GM12878 (cell line): Measurements from ENCODE around the gene PTPN14. TPM values are rescaled to one million over a fixed set of nuclear protein-coding genes. Genes with fewer than 3 reads are reported as not detected.

Source experiments
- ATAC-seq: fragments of 200-7000 bp; cut with Tn5 transposase; 3 replicates; pipeline ENCODE4 v1.9.1; 2020; ENCODE audit warnings: mild to moderate bottlenecking, moderate library complexity
- BruUV-seq: library from RNA; stranded (reverse); fragments of 400-500 nt; replicated peaks from 2 replicates; lab custom pipeline; 2021; lab: Mats Ljungman, UMichigan
- CTCF ChIA-PET: fragments of 300-600 bp; sonication (Branson Sonifier 250); formaldehyde crosslinking; extraction: SDS; loops from one replicate; lab custom pipeline; 2021; ENCODE audit warnings: inconsistent platforms; lab: Yijun Ruan, JAX
- POLR2A ChIA-PET: fragments of 350-600 bp; formaldehyde crosslinking; extraction: SDS; loops from one replicate; lab custom pipeline; 2021; ENCODE audit warnings: inconsistent platforms; lab: Charles Lee
- RAD21 ChIA-PET: fragments of 300-600 bp; sonication (Branson Sonifier 250); formaldehyde crosslinking; loops from one replicate; lab custom pipeline; 2023; ENCODE audit warnings: antibody characterized with exemption; ENCODE audit not compliant: unreplicated experiment; lab: Charles Lee
- SMC1A ChIA-PET: fragments of 300-600 bp; sonication (Branson Sonifier 250); formaldehyde crosslinking; loops from one replicate; lab custom pipeline; 2023; ENCODE audit not compliant: unreplicated experiment, uncharacterized antibody; lab: Charles Lee
- DNase-seq: peaks from one replicate; pipeline ENCODE4 v3.0.0-alpha.2; 2011; ENCODE audit warnings: low read depth, low spot score
- FAIRE-seq: peaks from 3 replicates; lab custom pipeline; 2011; peaks lifted over from hg19 to GRCh38; lab: Jason Lieb, UNC
- H2AFZ ChIP-seq: 2 replicates; pipeline ENCODE4 v1.6.0; 2011; ENCODE audit warnings: low read depth, low read length, control low read depth; ENCODE audit not compliant: control insufficient read depth
- H3K27ac ChIP-seq: 2 replicates; pipeline ENCODE4 v1.5.1; 2011; ENCODE audit warnings: control low read depth; ENCODE audit not compliant: control insufficient read depth, insufficient read depth
- H3K27me3 ChIP-seq, 2 experiments: replicated peaks in 1 of 2; 2 replicates each; pipeline versions ENCODE4 v1.6.0 to v1.6.1; 2011; ENCODE audit warnings: low read length in 1 of 2; ENCODE audit not compliant: control insufficient read depth in 2 of 2, insufficient read depth in 2 of 2
- H3K36me3 ChIP-seq, 2 experiments: 2 replicates each; pipeline ENCODE4 v1.5.1; 2011; ENCODE audit warnings: low read length in 1 of 2; ENCODE audit not compliant: control insufficient read depth in 2 of 2, insufficient read depth in 2 of 2
- H3K4me1 ChIP-seq: 2 replicates; pipeline ENCODE4 v1.6.1; 2011; ENCODE audit warnings: mild to moderate bottlenecking, low read length, moderate library complexity, mixed read lengths; ENCODE audit not compliant: control insufficient read depth, insufficient read depth
- H3K4me2 ChIP-seq: 2 replicates; pipeline ENCODE4 v1.6.0; 2011; ENCODE audit warnings: control low read depth; ENCODE audit not compliant: control insufficient read depth, insufficient read depth
- H3K4me3 ChIP-seq: fragments of 200-600 bp; sonication (generic); 2 replicates; pipeline ENCODE4 v1.5.1; 2016
- H3K79me2 ChIP-seq: 2 replicates; pipeline ENCODE4 v1.6.0; 2011; ENCODE audit warnings: low read length; ENCODE audit not compliant: control insufficient read depth, insufficient read depth
- H3K9ac ChIP-seq: 2 replicates; pipeline ENCODE4 v1.8.0; 2011; ENCODE audit warnings: low read length, control low read depth, mixed read lengths; ENCODE audit not compliant: control insufficient read depth, insufficient read depth
- H3K9me3 ChIP-seq: replicated peaks from 3 replicates; pipeline ENCODE4 v1.5.1; 2011; ENCODE audit warnings: mild to moderate bottlenecking, low read length; ENCODE audit not compliant: control insufficient read depth, insufficient read depth
- H4K20me1 ChIP-seq: 2 replicates; pipeline ENCODE4 v1.6.0; 2011; ENCODE audit not compliant: control insufficient read depth, insufficient read depth
- ASH2L ChIP-seq: fragments of 300-600, 200-600 bp; sonication (generic); IDR thresholded peaks from 2 replicates; pipeline ENCODE4 v1.6.1; 2017; ENCODE audit warnings: low read depth, mild to moderate bottlenecking, borderline replicate concordance
- BRCA1 ChIP-seq: IDR thresholded peaks from 2 replicates; pipeline ENCODE4 v1.6.1; 2011; ENCODE audit warnings: low read depth, low read length, improper control_type of control experiment
- DPF2 ChIP-seq: fragments of 450-650 bp; IDR thresholded peaks from 2 replicates; pipeline ENCODE4 v1.6.1; 2017; ENCODE audit warnings: mild to moderate bottlenecking
- IKZF1 ChIP-seq: fragments of 450-650 bp; conservative IDR thresholded peaks from 2 replicates; pipeline ENCODE4 v1.6.1; 2017; ENCODE audit warnings: antibody characterized with exemption, mild to moderate bottlenecking
- KDM1A ChIP-seq: fragments of 200-600 bp; sonication (generic); IDR thresholded peaks from 2 replicates; pipeline ENCODE4 v1.6.1; 2016; ENCODE audit warnings: borderline replicate concordance
- MXI1 ChIP-seq: fragments of 150-350 bp; IDR thresholded peaks from 2 replicates; pipeline ENCODE4 v1.6.1; 2011; ENCODE audit warnings: low read depth, mild to moderate bottlenecking, inconsistent platforms, low read length, improper control_type of control experiment
- NFIC ChIP-seq: IDR thresholded peaks from 2 replicates; pipeline ENCODE4 v1.6.1; 2012; ENCODE audit warnings: low read depth, mild to moderate bottlenecking, inconsistent platforms, low read length, moderate library complexity
- NR2C1 ChIP-seq: fragments of 450-650 bp; IDR thresholded peaks from 2 replicates; pipeline ENCODE4 v1.6.1; 2017; ENCODE audit warnings: antibody characterized with exemption, mild to moderate bottlenecking, moderate library complexity
- PAX5 ChIP-seq: IDR thresholded peaks from 2 replicates; pipeline ENCODE4 v1.6.1; 2011; ENCODE audit warnings: low read depth, low read length, borderline replicate concordance
- PML ChIP-seq: IDR thresholded peaks from 2 replicates; pipeline ENCODE4 v1.6.1; 2012; ENCODE audit warnings: low read length, inconsistent platforms
- SKIL ChIP-seq: fragments of 450-650 bp; IDR thresholded peaks from 2 replicates; pipeline ENCODE4 v1.6.1; 2017; ENCODE audit warnings: mild to moderate bottlenecking, low read depth, inconsistent platforms; ENCODE audit not compliant: poor library complexity, severe bottlenecking
- SMARCA5 ChIP-seq: fragments of 450-650 bp; IDR thresholded peaks from 2 replicates; pipeline ENCODE4 v1.6.1; 2017; ENCODE audit warnings: mild to moderate bottlenecking
- USF1 ChIP-seq: IDR thresholded peaks from 2 replicates; pipeline ENCODE4 v1.6.1; 2011; ENCODE audit warnings: borderline replicate concordance, low read depth, mild to moderate bottlenecking, moderate library complexity, mixed read lengths, low read length; ENCODE audit not compliant: insufficient read depth; ENCODE audit errors: extremely low read length
- ZNF217 ChIP-seq: fragments of 450-650 bp; IDR thresholded peaks from 2 replicates; pipeline ENCODE4 v1.6.1; 2017; ENCODE audit warnings: antibody characterized with exemption, mild to moderate bottlenecking
- ZNF687 ChIP-seq: fragments of 450-650 bp; IDR thresholded peaks from 2 replicates; pipeline ENCODE4 v1.6.1; 2017; ENCODE audit warnings: mild to moderate bottlenecking, moderate library complexity
- ZZZ3 ChIP-seq: IDR thresholded peaks from 2 replicates; pipeline ENCODE4 v1.6.1; 2011; ENCODE audit warnings: low read depth; ENCODE audit not compliant: control insufficient read depth, insufficient read length
- in situ Hi-C: fragments of 300-500 bp; cut with MboI; formaldehyde crosslinking; loops from 9 replicates; pipeline ENCODE4 v1.14.3; 2018; ENCODE audit warnings: mixed read lengths
- intact Hi-C: fragments of 100-400 bp; cut with micrococcal nuclease; formaldehyde crosslinking; loops from one replicate; pipeline ENCODE4 v1.14.2; 2022; ENCODE audit not compliant: unreplicated experiment
- polyA plus RNA-seq, 11 experiments: library from polyadenylated mRNA; depleted of rRNA in 4 of 11; unstranded in 6 of 11; stranded (reverse) in 5 of 11; fragments of >200 nt; fragmentation: Nextera tagmentation in 4 of 11; fragmentation: Illumina TruSeq in 1 of 11; extraction: Ambion mirVana in 4 of 11; extraction: Trizol in 1 of 11; gene quantifications; 1 replicate in 1 of 11; 2 replicates in 10 of 11; pipeline versions ENCODE4 v1.2.1 to v1.2.3, GENCODE V29; 2011 to 2016; ENCODE audit warnings: inconsistent platforms in 2 of 11, missing spikeins in 2 of 11, low read depth in 1 of 11
- total RNA-seq, 4 experiments: library from RNA; depleted of rRNA in 3 of 4; stranded (reverse); fragments of >200 nt in 3 of 4; fragmentation: Illumina TruSeq in 1 of 4; extraction: Trizol in 1 of 4; gene quantifications; 2 replicates each; pipeline versions ENCODE4 v1.2.1 to v1.2.3, GENCODE V29; 2013 to 2021

Gene PTPN14
- total and polyA plus RNA-seq, 10 of the 15 experiments (the other 5 are each of a cell fraction or from before 2014, with no cell fraction given) = 0.05 to 5.1 (median 0.44) TPM

GRCh38 chr1:214520544-214521165, 30.7 kb downstream of the PTPN14 start (continued):
- TF ChIP-seq ZZZ3 = no peak
- no peak for TF ChIP-seq MXI1
- TF ChIP-seq ZNF217 = no peak

GRCh38 chr1:214518361-214518760, 33.0 kb downstream of the PTPN14 start:
- ChIA-PET RAD21 (interaction anchor here (1.2 kb wide), 1 partner anchor 19 kb away, joined by 3 read pairs; no protein-coding TSS in a partner anchor), SMC1A (interaction anchor here (0.6 to 4.3 kb wide), 6 partner anchors 9 to 67 kb away, joined by 3 to 42 read pairs (median 3); no protein-coding TSS in a partner anchor), POLR2A (interaction anchor here (1.2 to 1.4 kb wide), 2 partner anchors 20 to 51 kb away, joined by 3 read pairs; no protein-coding TSS in a partner anchor), CTCF (interaction anchor here (1.1 to 1.8 kb wide), 3 partner anchors 18 to 41 kb away, joined by 3 to 5 read pairs (median 4); no protein-coding TSS in a partner anchor)
- Histone ChIP-seq H3K27ac (no peak overlapping the region), H3K4me2 (no peak overlapping the region), H3K36me3 (no peaks in the 10 kb centered on the region), H3K27me3 (no peaks in the 10 kb centered on the region; a peak in 1 of 4 replicates), H2AFZ (no peak overlapping the region), H3K9ac (no peak overlapping the region), H3K4me3 (no peak overlapping the region), H4K20me1 (no peaks in the 10 kb centered on the region), H3K79me2 (no peaks in the 10 kb centered on the region), H3K9me3 (no peaks in the 10 kb centered on the region), H3K4me1 (no peaks in the 10 kb centered on the region)
- no peak for DNase-seq
- in situ Hi-C loops = no loop called here
- no peak for FAIRE-seq
- intact Hi-C loops = no loop called here
- ATAC-seq = no peak
- BruUV-seq = no TSS peak
- no peak for TF ChIP-seq SMARCA5
- TF ChIP-seq NFIC = no peak
- TF ChIP-seq USF1 = no peak
- no peak for TF ChIP-seq ZNF687
- no peak for TF ChIP-seq MXI1
- TF ChIP-seq ZNF217 = no peak
- TF ChIP-seq PML = no peak
- TF ChIP-seq ASH2L = no peak
- TF ChIP-seq PAX5 = no peak
- no peak for TF ChIP-seq BRCA1
- TF ChIP-seq IKZF1 = no peak
- TF ChIP-seq DPF2 = no peak
- no peak for TF ChIP-seq KDM1A
- no peak for TF ChIP-seq SKIL
- TF ChIP-seq NR2C1 = no peak
